Breast epithelium (tissue), 4 donors: Measurements from ENCODE around the gene AIFM1. TPM values are rescaled to one million over a fixed set of nuclear protein-coding genes. Genes with fewer than 3 reads are reported as not detected.

Experiments
- DNase-seq, 2 donors: peaks; one replicate each; pipeline ENCODE4 v3.0.0-alpha.2; 2019; ENCODE audit warnings: low spot score in 2 of 2
- H3K27ac ChIP-seq, 2 donors: fragments of 200-600 bp; sonication (generic) in 1 of 2; one replicate each; pipeline ENCODE4 v1.5.1; 2016 to 2019; ENCODE audit warnings: mild to moderate bottlenecking in 1 of 2
- H3K27me3 ChIP-seq, 2 donors: fragments of 200-600 bp; sonication (generic) in 1 of 2; one replicate each; pipeline versions ENCODE4 v1.5.1 to v1.6.0; 2017 to 2019; ENCODE audit warnings: control low read depth in 1 of 2, mild to moderate bottlenecking in 1 of 2
- H3K36me3 ChIP-seq: fragments of 200-600 bp; one replicate; pipeline ENCODE4 v1.5.1; 2019
- H3K4me1 ChIP-seq, 2 donors: fragments of 200-600 bp; sonication (generic); one replicate each; pipeline ENCODE4 v1.5.1; 2016 to 2019; ENCODE audit warnings: control low read depth in 1 of 2
- H3K4me3 ChIP-seq, 3 donors: fragments of 200-600 bp; sonication (generic); 1 replicate in 2 of 3; 2 replicates in 1 of 3; pipeline ENCODE4 v1.5.1; 2016 to 2019; ENCODE audit warnings: mild to moderate bottlenecking in 3 of 3, moderate library complexity in 2 of 3
- H3K9me3 ChIP-seq, 2 donors: fragments of 200-600 bp; sonication (generic) in 1 of 2; one replicate each; pipeline ENCODE4 v1.5.1; 2016 to 2019; ENCODE audit warnings: control low read depth in 1 of 2
- POLR2A ChIP-seq: fragments of 450-650 bp; IDR thresholded peaks from one replicate; pipeline ENCODE4 v1.6.1; 2016; ENCODE audit warnings: antibody characterized with exemption, mild to moderate bottlenecking, moderate library complexity
- POLR2AphosphoS5 ChIP-seq, 3 donors: sonication (generic); formaldehyde crosslinking; IDR thresholded peaks; one replicate each; pipeline ENCODE4 v1.6.1; 2017; ENCODE audit warnings: antibody characterized with exemption in 3 of 3
- intact Hi-C: fragments of 100-400 bp; cut with DNase I; formaldehyde crosslinking; loops from one replicate; pipeline ENCODE4 v1.15.1; 2023; ENCODE audit warnings: low total_unique reads
- total RNA-seq, 3 donors: library from RNA; depleted of rRNA; stranded (reverse); fragments of >200 nt; gene quantifications; one replicate each; pipeline ENCODE4 v1.1.0, GENCODE V29; 2016
- TF ChIP-seq, protein P1 (sequence below), 3 donors: fragments of 450-650 bp; IDR thresholded peaks; one replicate each; pipeline ENCODE4 v1.5.1; 2016 to 2017; ENCODE audit warnings: antibody characterized with exemption in 3 of 3, mild to moderate bottlenecking in 3 of 3, moderate library complexity in 3 of 3

The AIFM1 gene
- total RNA-seq, 3 donors from 2014 or later, result 13.5 to 24.6 (median 16.6) TPM

GRCh38 chrX:130110379-130111219, 55.0 kb downstream of the AIFM1 start, which contains the start of gene ELF4:
ELF4 (minus strand) TSS chrX:130110497; CDS start chrX:130081330, 29,167 bp downstream.
- peak within 1 kb of the TSS; percentile 68 to 74 (median 68) for H3K4me3 ChIP-seq
- no peaks in the 10 kb centered on the region for H3K9me3 ChIP-seq
- peak within 1 kb of the TSS; percentile 82 to 88 for H3K27ac ChIP-seq
- TF ChIP-seq, protein P1, sequence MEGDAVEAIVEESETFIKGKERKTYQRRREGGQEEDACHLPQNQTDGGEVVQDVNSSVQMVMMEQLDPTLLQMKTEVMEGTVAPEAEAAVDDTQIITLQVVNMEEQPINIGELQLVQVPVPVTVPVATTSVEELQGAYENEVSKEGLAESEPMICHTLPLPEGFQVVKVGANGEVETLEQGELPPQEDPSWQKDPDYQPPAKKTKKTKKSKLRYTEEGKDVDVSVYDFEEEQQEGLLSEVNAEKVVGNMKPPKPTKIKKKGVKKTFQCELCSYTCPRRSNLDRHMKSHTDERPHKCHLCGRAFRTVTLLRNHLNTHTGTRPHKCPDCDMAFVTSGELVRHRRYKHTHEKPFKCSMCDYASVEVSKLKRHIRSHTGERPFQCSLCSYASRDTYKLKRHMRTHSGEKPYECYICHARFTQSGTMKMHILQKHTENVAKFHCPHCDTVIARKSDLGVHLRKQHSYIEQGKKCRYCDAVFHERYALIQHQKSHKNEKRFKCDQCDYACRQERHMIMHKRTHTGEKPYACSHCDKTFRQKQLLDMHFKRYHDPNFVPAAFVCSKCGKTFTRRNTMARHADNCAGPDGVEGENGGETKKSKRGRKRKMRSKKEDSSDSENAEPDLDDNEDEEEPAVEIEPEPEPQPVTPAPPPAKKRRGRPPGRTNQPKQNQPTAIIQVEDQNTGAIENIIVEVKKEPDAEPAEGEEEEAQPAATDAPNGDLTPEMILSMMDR (IDR thresholded peaks at IDR 0.05), result no peak
- TF ChIP-seq POLR2A (no peak), POLR2AphosphoS5 (IDR thresholded peaks at IDR 0.05) (no peak)
- peaks cover 0 to 22% of the 10 kb centered on the region in 2 donors for H3K27me3 ChIP-seq
- no peaks in the 10 kb centered on the region for H3K36me3 ChIP-seq
- no peaks in the 10 kb centered on the region for H3K4me1 ChIP-seq
- no peak for DNase-seq
- intact Hi-C loops, result no loop called here

DNA sequence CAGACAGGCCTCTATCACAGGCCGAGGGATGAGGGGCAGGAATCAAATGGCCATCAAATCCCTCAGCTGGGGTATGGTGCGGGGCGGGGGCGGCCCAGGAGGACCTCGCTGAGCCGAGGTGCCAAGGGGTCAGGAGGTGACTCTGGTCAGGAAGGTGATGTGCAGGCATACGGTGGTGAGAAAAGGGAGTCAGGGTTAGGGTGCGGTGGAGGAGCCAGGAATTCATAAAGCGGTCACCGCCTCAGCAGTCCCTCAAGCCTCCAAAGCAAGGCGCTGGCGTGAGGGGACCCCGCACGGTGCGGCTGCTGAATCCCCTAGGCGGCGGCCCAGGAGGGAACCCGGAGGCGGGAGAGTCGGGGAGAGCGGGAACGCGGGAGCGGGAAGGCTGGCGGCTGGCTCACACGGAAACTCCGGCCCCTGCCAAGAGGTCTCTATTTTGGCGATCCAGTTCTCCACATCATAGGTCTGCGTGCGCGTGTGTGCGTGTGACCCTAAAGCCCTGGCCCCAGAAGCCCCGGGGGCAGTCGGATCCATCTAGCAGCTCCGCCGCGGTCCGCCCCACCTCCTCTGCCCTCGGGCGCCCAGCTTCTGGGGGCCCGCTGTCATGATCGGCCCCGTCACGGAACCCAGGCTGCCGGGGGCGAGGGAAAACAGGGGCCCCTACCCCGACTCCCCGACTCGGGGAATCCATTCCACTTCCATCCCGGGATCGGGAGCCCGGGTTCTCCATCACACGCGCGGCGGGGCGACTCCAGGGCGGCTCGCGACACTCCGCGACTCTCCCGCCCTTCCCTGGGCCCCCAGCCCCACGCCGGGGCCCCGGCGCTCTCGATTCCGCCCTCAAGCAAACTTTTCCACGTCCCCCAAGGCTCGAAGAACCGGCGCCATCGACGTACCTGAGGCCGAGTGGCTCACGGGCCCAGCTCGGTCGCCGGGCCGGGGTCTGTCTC, 55.9 kb downstream of the AIFM1 start:
- Histone ChIP-seq H3K4me3 (peak overlapping the region; percentile 68 to 74 (median 68)), H3K36me3 (no peaks in the 10 kb centered on the region), H3K9me3 (no peaks in the 10 kb centered on the region), H3K27ac (peak overlapping the region; percentile 82 to 88), H3K27me3 (peaks cover 0 to 29% of the 10 kb centered on the region in 2 donors), H3K4me1 (no peaks in the 10 kb centered on the region)
- intact Hi-C loops, result no loop called here
- TF ChIP-seq POLR2AphosphoS5 (IDR thresholded peaks at IDR 0.05) (no peak), POLR2A (no peak)
- TF ChIP-seq, protein P1 (IDR thresholded peaks at IDR 0.05), result no peak
- no peak for DNase-seq

DNA sequence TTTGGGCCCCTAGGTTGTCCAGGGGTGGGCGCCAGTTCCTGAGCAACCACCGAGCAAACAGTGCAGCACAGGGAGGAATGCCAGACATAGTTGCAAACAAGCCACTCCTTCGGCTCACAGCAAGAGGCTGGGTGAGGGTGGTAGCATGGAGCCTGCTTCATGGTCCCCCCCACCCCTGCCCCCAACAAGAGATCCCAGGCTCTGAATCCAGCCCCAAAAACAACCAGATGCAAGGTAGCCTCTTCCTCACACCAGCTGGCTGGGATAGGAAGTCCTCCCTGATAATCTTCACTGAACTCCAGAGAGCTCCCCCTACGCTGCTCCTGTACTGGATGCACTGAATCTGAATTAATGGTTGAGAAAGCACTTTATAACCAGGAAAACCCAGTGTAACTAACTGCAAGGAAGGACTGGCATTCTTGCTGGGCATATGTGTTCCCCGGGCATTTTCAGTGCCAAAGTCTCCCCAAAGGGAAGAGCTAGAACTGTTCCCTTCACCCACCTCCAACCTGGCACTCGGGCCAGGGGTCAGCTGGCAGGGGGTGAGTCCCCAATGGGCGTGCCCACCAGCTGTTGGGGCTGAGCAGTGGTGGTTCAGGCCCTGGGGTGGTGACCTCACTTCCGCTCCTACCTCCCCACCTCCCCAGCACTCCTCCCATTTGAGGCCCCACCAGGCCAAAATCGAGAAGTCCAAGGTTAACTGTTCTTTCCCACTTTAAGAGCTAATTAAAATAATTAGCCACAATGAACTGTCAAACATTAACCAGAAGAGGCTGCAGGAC, 56.8 kb downstream of the AIFM1 start:
- Histone ChIP-seq H3K4me3 (peak overlapping the region; percentile 68 to 74 (median 68)), H3K4me1 (no peaks in the 10 kb centered on the region), H3K27me3 (peaks cover 0 to 25% of the 10 kb centered on the region in 2 donors), H3K36me3 (no peaks in the 10 kb centered on the region), H3K9me3 (no peaks in the 10 kb centered on the region), H3K27ac (peak overlapping the region; percentile 82 to 88)
- intact Hi-C loops, result no loop called here
- DNase-seq, result no peak
- TF ChIP-seq POLR2A (no peak), POLR2AphosphoS5 (IDR thresholded peaks at IDR 0.05) (no peak)
- TF ChIP-seq, protein P1 (IDR thresholded peaks at IDR 0.05), result no peak

DNA sequence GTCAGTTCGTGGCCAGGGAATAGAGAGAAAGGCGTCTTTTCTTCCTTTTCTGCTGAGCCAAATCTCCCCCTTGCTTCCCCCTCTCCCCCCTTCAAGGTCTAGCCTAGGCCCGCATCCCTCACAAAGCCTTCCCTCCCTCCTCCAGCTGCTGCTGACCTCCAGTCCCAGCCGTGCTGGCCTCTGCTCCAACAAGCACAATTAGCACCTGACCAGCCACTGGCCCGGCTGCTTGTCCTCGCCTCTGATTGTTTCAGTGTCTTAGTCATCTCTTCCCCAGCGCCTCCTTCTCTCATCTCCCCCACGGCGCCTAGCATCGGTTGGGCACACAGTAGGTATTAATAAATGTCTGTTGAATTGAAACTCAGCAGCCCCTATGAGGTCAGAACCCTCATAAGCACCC, 59.6 kb downstream of the AIFM1 start:
- no peak for DNase-seq
- Histone ChIP-seq H3K4me3 (no peak overlapping the region), H3K27ac (peak overlapping the region in 1 of 2 donors; percentile 26), H3K36me3 (no peaks in the 10 kb centered on the region), H3K4me1 (no peaks in the 10 kb centered on the region), H3K9me3 (no peaks in the 10 kb centered on the region), H3K27me3 (peaks cover 0 to 25% of the 10 kb centered on the region in 2 donors)
- intact Hi-C loops, result no loop called here
- no peak for TF ChIP-seq POLR2AphosphoS5 (IDR thresholded peaks at IDR 0.05)
- no peak for TF ChIP-seq POLR2A
- TF ChIP-seq, protein P1 (IDR thresholded peaks at IDR 0.05), result no peak
